Osteoblast (primary cell): ENCODE results near the gene SEC63. TPM values are rescaled to one million over a fixed set of nuclear protein-coding genes. Genes with fewer than 3 reads are reported as not detected.
"Not testable (repeated sequence)": the region's sequence is repeated elsewhere in the genome, so short reads cannot be mapped to it uniquely, and the experiment has no call there.

ENCODE experiments used
- DNase-seq: peaks from one replicate; pipeline ENCODE4 v3.0.0; 2011; ENCODE audit warnings: low spot score, mixed read lengths; ENCODE audit not compliant: insufficient read length; ENCODE audit errors: missing footprints
- H2AFZ ChIP-seq: 2 replicates; pipeline ENCODE4 v1.6.0; 2011; ENCODE audit warnings: mild to moderate bottlenecking, low read length
- H3K27ac ChIP-seq: 2 replicates; pipeline ENCODE4 v1.5.1; 2011; ENCODE audit warnings: mild to moderate bottlenecking, low read depth, low read length, moderate library complexity
- H3K27me3 ChIP-seq: 2 replicates; pipeline ENCODE4 v1.6.0; 2012; ENCODE audit warnings: mild to moderate bottlenecking, control low read depth, inconsistent platforms, low read length, moderate library complexity; ENCODE audit not compliant: insufficient read depth
- H3K36me3 ChIP-seq: 2 replicates; pipeline ENCODE4 v1.5.1; 2011; ENCODE audit warnings: mild to moderate bottlenecking, low read length, control low read depth, moderate library complexity; ENCODE audit not compliant: insufficient read depth
- H3K4me1 ChIP-seq: 2 replicates; pipeline ENCODE4 v1.5.1; 2011; ENCODE audit warnings: mild to moderate bottlenecking, low read length, control low read depth, moderate library complexity; ENCODE audit not compliant: insufficient read depth
- H3K4me2 ChIP-seq: 2 replicates; pipeline ENCODE4 v1.6.0; 2011; ENCODE audit warnings: mild to moderate bottlenecking, low read length; ENCODE audit not compliant: insufficient read depth
- H3K4me3 ChIP-seq: fragments of 200-600 bp; sonication (generic); 3 replicates; pipeline ENCODE4 v1.5.1; 2012; ENCODE audit warnings: mild to moderate bottlenecking, low read length, inconsistent platforms; ENCODE audit not compliant: insufficient read depth
- H3K79me2 ChIP-seq: 2 replicates; pipeline ENCODE4 v1.6.0; 2012; ENCODE audit warnings: mild to moderate bottlenecking, low read length, control low read depth, inconsistent platforms; ENCODE audit not compliant: insufficient read depth
- H3K9me3 ChIP-seq: 2 replicates; pipeline ENCODE4 v1.5.1; 2011; ENCODE audit warnings: low read depth, low read length, control low read depth
- H4K20me1 ChIP-seq: 2 replicates; pipeline ENCODE4 v1.6.0; 2012; ENCODE audit warnings: mild to moderate bottlenecking, low read length, control low read depth; ENCODE audit not compliant: insufficient read depth
- total RNA-seq: library from RNA; depleted of rRNA; stranded (reverse); fragments of >200 nt; gene quantifications from 2 replicates; pipeline ENCODE4 v1.2.3, GENCODE V29; 2012
- TF ChIP-seq, protein P1 (sequence below): IDR thresholded peaks from 2 replicates; pipeline ENCODE4 v1.5.1; 2011; ENCODE audit warnings: mild to moderate bottlenecking, low read depth, low read length, moderate library complexity; ENCODE audit errors: extremely low read depth

Gene SEC63
- total RNA-seq, 1 donor: 35.8 TPM

DNA sequence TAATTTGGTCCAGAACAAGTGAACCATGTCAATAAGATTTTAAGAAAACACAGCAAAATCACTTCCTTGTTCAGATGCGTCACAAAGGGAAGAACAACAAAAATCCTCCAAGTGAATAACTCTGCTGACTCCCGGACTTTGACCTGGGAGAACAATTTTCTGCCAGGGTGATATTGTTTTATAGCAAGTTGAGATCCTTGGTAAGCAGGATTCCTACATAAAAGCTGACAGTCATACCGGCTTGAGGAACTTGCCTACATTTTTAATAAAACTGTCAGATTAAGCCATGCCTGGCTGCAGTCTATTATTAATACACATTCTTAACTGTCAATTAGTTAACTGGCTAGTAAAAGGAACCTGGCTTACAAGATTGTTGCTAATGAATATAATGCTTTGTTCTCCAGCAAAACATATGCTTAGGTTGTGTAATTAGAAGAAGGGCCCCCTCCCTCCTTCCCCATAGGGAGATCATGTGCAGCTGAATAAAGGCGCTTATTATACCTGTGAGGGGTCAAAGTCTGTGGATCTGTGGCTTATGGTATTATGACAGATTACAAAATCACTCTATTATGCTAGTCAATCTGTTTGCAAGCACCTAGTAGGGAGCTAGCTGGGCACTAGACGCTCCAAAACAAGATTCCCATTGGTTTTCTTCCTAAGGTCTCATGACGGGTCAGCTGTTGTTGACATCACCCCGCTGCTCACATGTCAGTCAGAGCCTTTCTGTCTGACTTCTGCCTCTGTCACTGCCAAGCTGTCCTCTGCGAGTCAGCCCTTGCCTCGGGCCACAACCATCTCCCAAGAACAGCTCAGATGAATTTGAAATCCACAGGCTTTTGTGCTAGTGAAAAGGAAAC lies 44.6 kb upstream of the SEC63 start:
- Histone ChIP-seq H3K4me1 (no peaks in the 10 kb centered on the region), H3K79me2 (no peaks in the 10 kb centered on the region), H3K27ac (no peak overlapping the region), H4K20me1 (no peaks in the 10 kb centered on the region), H3K9me3 (no peaks in the 10 kb centered on the region), H2AFZ (peak overlapping the region; percentile 67), H3K27me3 (no peaks in the 10 kb centered on the region), H3K4me3 (peak overlapping the region; percentile 15), H3K4me2 (peak overlapping the region; percentile 14), H3K36me3 (no peaks in the 10 kb centered on the region)
- peak; percentile 71 for DNase-seq
- TF ChIP-seq, protein P1, sequence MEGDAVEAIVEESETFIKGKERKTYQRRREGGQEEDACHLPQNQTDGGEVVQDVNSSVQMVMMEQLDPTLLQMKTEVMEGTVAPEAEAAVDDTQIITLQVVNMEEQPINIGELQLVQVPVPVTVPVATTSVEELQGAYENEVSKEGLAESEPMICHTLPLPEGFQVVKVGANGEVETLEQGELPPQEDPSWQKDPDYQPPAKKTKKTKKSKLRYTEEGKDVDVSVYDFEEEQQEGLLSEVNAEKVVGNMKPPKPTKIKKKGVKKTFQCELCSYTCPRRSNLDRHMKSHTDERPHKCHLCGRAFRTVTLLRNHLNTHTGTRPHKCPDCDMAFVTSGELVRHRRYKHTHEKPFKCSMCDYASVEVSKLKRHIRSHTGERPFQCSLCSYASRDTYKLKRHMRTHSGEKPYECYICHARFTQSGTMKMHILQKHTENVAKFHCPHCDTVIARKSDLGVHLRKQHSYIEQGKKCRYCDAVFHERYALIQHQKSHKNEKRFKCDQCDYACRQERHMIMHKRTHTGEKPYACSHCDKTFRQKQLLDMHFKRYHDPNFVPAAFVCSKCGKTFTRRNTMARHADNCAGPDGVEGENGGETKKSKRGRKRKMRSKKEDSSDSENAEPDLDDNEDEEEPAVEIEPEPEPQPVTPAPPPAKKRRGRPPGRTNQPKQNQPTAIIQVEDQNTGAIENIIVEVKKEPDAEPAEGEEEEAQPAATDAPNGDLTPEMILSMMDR: no peak

DNA sequence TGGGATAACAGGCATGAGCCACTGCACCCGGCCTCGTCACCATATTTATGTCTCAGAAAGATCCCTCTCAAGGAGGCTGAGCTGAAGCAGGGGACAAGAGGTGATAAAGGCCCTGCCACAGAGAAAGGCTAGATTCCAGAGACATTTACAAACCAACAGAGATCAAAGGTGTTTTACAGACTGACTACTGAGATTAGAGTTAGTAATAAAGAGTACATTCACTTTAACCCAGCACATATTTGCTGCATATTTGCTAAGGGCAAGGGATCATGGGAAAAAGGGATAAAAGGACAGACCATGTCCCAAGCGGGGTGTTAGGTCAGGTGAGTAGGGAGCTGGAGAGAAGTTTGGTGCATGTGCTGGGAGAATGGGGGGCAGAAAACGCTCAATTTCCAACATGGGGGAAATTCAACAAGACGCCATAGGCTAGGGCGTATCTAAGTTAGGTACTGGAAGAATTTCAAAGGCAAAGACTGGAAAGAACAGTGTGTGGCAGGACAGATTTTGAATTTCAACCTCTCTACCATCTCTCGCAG lies 43.8 kb upstream of the SEC63 start:
- Histone ChIP-seq H3K4me2 (no peak overlapping the region), H3K4me3 (no peak overlapping the region), H3K4me1 (no peaks in the 10 kb centered on the region), H3K9me3 (no peaks in the 10 kb centered on the region), H3K36me3 (no peaks in the 10 kb centered on the region), H3K27me3 (no peaks in the 10 kb centered on the region), H3K79me2 (no peaks in the 10 kb centered on the region), H3K27ac (no peak overlapping the region), H4K20me1 (no peaks in the 10 kb centered on the region), H2AFZ (no peak overlapping the region)
- TF ChIP-seq, protein P1: no peak
- DNase-seq: no peak

DNA sequence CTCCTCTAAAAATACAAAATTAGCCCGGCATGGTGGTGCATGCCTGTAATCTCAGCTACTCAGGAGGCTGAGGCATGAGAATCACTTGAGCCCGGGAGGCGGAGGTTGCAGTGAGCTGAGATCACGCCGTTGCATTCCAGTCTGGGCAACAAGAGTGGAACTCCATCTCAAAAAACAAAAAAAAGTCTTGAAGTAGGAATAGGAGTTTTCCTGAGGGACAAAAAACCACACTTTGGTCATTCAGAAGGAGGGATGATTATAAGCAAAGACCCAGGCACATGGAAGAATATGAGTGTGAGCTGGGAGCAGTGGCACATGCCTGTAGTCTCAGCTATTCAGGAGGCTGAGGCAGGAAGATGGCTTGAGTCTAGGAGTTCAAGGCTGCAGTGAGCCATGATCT lies 42.3 kb upstream of the SEC63 start:
- not testable (repeated sequence) for H4K20me1 ChIP-seq, H3K4me2 ChIP-seq

DNA sequence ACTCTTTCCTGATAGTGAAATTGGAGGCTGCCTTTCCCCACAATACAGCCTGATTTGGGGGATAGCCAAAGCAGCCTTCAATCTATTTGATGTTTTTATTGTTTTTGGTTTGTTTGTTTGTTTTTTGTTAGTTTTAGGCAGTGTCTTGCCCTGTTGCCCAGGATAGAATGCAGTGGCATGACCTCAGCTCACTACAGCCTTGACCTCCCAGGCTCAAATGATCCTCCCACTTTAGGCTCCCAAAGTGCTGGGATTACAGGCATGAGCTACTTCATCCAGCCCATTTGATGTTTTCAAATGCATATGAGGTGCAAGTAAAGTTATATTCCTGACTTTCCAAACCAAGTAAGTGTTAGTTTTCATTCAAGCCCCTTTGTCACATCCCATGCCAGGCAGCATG lies 41.3 kb upstream of the SEC63 start:
- Histone ChIP-seq H3K27ac (no peak overlapping the region), H3K4me3 (no peak overlapping the region), H4K20me1 (no peaks in the 10 kb centered on the region), H3K27me3 (no peaks in the 10 kb centered on the region), H2AFZ (no peak overlapping the region), H3K4me1 (no peaks in the 10 kb centered on the region), H3K4me2 (no peak overlapping the region), H3K79me2 (no peaks in the 10 kb centered on the region), H3K36me3 (no peaks in the 10 kb centered on the region), H3K9me3 (no peaks in the 10 kb centered on the region)
- DNase-seq: no peak
- TF ChIP-seq, protein P1: no peak

More for the DNA sequence above, 42.3 kb upstream of the SEC63 start:
- not testable (repeated sequence) for H3K4me3 ChIP-seq, H3K9me3 ChIP-seq, H3K36me3 ChIP-seq, H3K27ac ChIP-seq, H3K4me1 ChIP-seq, H3K79me2 ChIP-seq, H3K27me3 ChIP-seq, H2AFZ ChIP-seq, DNase-seq
